GM19455 (cell line): Measurements from ENCODE around the gene PPP1R7.
"Not testable (repeated sequence)": the region's sequence is repeated elsewhere in the genome, so short reads cannot be mapped to it uniquely, and the experiment has no call there.

Source experiments
- ATAC-seq: cut with Tn5 transposase; IDR thresholded peaks from one replicate; pipeline ENCODE4 v1.9.1; 2021; ENCODE audit not compliant: unreplicated experiment

The PPP1R7 gene

GRCh38 chr2:241149925-241150659 is at the start of gene PPP1R7:
Gene PPP1R7 (plus strand): TSS chr2:241150467. CDS start chr2:241150496, 29 bp downstream.
- peak; percentile 68 for ATAC-seq

- peak; percentile 87 for ATAC-seq
These were observed 47.9 kb upstream of the PPP1R7 start, which contains the start of gene MTERF4 for GRCh38 chr2:241102239-241102803. Gene MTERF4 (minus strand): TSS chr2:241102287. CDS start chr2:241102273, 14 bp downstream.

GRCh38 chr2:241103176-241103595 is 47.1 kb upstream of the PPP1R7 start:
- ATAC-seq, result no peak

GRCh38 chr2:241104611-241105010 is 45.7 kb upstream of the PPP1R7 start:
- not testable (repeated sequence) for ATAC-seq

- no peak for ATAC-seq
These were observed 44.6 kb upstream of the PPP1R7 start for GRCh38 chr2:241105641-241106040.

GRCh38 chr2:241107031-241107783 is 43.1 kb upstream of the PPP1R7 start:
- no peak for ATAC-seq

- no peak for ATAC-seq
These were observed 41.7 kb upstream of the PPP1R7 start for GRCh38 chr2:241108271-241109209.

GRCh38 chr2:241109210-241110088 is 40.8 kb upstream of the PPP1R7 start:
- ATAC-seq, result no peak

GRCh38 chr2:241110089-241110606 is 40.1 kb upstream of the PPP1R7 start:
- peak; percentile 4 for ATAC-seq

GRCh38 chr2:241110607-241111439 is 39.4 kb upstream of the PPP1R7 start:
- peak; percentile 51 for ATAC-seq

GRCh38 chr2:241111440-241111805 is 38.8 kb upstream of the PPP1R7 start:
- ATAC-seq, result peak; percentile 20

GRCh38 chr2:241112046-241112445 is 38.2 kb upstream of the PPP1R7 start:
- no peak for ATAC-seq

GRCh38 chr2:241112592-241112991 is 37.7 kb upstream of the PPP1R7 start:
- ATAC-seq, result no peak

- ATAC-seq, result no peak
These were observed 35.4 kb upstream of the PPP1R7 start for GRCh38 chr2:241114836-241115235.

- ATAC-seq, result no peak
These were observed 34.9 kb upstream of the PPP1R7 start for GRCh38 chr2:241115361-241115760.

- no peak for ATAC-seq
These were observed 33.4 kb upstream of the PPP1R7 start for GRCh38 chr2:241116606-241117560.

GRCh38 chr2:241118737-241119505 is 31.3 kb upstream of the PPP1R7 start:
- ATAC-seq, result no peak
